Kidney glomerular epithelial cell (primary cell): ENCODE data around the gene GCH1.
"Not testable (repeated sequence)": the region's sequence is repeated elsewhere in the genome, so short reads cannot be mapped to it uniquely, and the experiment has no call there.

Experiments
- DNase-seq: peaks from one replicate; lab custom pipeline; 2025; lab: John Stamatoyannopoulos, UW

Gene GCH1

GRCh38 chr14:54902521-54903420 is at the start of gene GCH1:
GCH1 (minus strand) TSS chr14:54902826; CDS start chr14:54902663, 163 bp downstream.
- peak; percentile 43 for DNase-seq

DNA sequence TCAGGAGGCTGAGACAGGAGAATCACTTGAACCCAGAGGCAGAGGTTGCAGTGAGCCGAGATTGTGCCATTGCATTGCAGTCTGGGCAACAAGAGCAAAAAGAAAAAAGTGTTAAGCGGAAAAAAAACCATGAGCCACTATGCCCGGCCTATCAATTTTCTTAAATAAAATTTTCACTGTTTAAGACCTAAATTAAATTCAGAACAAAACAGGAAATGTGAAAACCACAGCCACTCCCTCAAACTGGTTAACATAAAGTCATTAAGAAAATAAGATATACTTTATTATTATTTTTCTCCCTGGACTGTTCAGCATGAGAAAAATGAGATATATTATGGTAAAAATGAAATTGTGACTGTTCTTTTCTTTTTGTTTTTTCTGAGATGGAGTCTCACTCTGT is 44.6 kb upstream of the GCH1 start:
- no peak for DNase-seq

- DNase-seq: no peak
Measured at GRCh38 chr14:54946500-54946899, 43.9 kb upstream of the GCH1 start.

DNA sequence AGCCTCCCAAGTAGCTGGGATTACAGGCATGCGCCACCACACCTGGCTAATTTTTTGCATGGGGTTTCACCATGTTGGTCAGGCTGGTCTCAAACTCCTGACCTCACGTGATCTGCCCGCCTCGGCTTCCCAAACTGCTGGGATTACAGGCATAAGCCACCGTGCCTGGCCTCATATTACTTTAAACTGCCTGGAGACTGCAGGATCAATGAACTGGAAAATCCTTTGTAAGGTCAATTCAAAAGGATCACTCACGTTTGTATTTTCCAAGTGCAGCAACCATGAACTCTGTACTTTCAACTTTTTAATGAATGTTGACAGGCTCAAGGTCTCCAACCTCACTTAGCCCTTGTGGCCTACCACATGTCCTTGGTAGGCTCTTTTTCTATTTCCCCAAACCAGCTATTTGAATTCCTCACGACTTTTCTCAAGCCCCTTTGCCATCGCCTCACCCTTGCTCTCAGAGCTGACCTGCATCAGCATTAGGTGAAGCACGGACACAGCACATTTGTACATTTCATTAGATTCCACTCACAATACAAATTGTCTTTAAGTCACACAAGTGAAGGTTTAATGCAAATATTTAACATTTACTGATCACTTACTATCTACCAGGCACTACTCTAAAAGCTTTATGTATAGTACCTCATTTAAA is 42.2 kb upstream of the GCH1 start:
- DNase-seq: no peak

DNA sequence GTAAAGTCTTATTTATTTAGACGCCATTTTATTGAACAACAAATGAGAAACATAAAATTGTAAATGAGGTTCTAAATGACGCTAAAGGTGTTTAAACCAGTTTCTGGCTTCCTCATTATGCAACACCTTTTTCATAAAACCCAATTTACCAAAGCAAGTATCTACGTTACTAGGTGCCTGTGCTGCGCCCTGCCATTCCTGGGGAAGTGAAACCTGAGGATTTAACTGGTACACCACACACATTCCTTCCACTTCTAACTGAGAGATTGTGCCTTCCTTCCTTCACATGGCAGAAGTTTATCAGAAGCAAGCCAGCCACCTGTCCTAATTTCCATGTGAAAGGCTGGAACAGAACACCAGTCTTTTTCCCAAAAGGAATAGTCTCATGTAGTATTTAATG is 40.3 kb upstream of the GCH1 start:
- DNase-seq: no peak

GRCh38 chr14:54936816-54937215 is 34.2 kb upstream of the GCH1 start:
- no peak for DNase-seq

GRCh38 chr14:54935958-54936357 is 33.3 kb upstream of the GCH1 start:
- DNase-seq: no peak

- no peak for DNase-seq
Measured at GRCh38 chr14:54935100-54935499, 32.5 kb upstream of the GCH1 start.

- DNase-seq: no peak
Measured at GRCh38 chr14:54933006-54933405, 30.4 kb upstream of the GCH1 start.

GRCh38 chr14:54931598-54932340 is 29.1 kb upstream of the GCH1 start:
- DNase-seq: no peak

- no peak for DNase-seq
Measured at GRCh38 chr14:54931101-54931500, 28.5 kb upstream of the GCH1 start.

DNA sequence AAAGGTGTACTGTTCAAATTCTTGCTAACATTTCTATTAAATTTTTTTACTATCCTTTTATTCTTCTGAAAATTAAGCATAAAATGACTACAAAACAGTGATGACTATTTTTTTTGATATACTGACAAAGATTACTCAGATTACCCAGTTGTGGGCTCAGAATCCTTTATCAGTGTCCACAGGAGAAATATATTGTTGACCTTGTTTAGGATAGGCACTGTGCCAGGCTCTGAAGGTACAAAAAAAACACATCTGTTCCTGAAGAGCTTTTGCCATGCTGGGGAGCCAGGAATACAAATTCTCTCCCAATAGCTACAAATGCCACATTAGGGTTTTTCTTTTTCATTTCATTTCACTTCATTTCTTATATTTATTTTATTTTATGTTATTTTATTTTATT is 26.9 kb upstream of the GCH1 start:
- DNase-seq: no peak

DNA sequence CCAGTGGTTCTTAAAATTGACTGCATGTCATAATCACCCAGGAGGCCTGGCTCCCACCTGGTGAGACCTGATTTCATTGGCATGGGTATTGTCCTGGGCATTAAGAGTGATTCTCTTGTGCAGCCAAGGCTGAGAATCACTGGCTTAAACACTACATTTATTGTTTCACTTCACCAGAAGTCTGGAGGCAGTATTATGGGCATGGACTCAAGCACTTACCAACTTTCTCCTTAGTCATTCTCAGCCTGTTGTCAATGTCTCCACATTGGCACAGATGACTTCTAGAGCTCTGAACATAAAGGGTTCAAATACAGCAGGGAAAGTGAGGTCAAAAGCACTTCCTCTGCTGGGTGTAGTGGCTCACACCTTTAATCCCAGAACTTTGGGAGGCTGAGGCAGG is 25.6 kb upstream of the GCH1 start:
- DNase-seq: no peak

DNA sequence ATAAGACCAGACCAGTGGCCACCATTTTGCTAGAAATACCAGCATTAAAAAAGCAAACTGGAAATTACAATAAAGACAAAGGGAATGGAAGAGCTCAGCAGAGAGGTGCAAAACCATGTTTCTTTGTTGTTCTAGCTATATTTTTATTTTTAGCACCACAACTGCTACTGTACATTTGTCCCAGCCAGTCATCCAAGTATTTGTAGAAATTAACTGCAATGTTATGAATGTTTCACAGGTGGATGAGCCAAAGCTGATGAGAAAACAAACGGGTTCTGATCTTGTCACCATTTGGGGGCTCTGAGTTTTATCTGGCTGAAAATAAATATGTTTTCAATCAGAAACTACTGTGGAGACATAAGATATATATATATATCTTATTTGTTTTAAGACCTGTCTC is 24.9 kb upstream of the GCH1 start:
- DNase-seq: no peak

DNA sequence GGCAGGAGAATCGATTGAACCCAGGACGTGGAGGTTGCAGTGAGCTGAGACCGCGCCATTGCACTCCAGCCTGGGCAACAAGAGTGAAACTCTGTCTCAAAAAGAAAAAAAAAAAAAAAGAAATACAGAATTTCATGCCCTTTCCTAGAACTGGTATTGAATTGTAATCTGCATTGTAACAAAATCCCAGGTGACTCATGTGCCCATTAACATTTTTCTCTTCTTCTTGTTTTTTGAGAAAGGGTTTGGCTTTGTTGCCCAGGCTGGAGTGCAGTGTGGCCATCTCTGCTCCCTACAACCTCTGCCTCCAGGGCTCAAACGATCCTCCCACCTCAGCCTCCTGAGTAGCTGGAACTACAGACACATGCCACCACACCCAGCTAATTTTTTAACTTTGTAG is 23.9 kb upstream of the GCH1 start:
- not testable (repeated sequence) for DNase-seq

DNA sequence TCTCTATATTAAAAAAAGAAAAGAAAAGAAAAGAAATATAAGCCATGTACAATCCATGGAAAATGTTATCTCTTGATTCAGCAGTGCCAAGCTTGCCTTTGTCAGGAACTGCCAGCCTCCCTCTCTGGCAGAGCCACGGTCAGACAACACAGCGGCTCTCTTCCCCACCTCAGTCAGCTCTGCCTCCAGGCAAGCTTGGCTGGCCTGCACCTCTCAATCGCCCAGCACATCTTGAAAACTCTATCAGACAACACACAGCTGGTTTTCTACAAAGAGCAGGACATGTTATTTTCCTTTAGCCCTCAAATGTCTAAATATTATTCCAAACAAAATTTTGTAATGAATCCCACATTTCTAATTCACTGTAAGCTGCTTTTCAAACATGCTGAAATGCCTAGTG is 20.0 kb upstream of the GCH1 start:
- DNase-seq: no peak

DNA sequence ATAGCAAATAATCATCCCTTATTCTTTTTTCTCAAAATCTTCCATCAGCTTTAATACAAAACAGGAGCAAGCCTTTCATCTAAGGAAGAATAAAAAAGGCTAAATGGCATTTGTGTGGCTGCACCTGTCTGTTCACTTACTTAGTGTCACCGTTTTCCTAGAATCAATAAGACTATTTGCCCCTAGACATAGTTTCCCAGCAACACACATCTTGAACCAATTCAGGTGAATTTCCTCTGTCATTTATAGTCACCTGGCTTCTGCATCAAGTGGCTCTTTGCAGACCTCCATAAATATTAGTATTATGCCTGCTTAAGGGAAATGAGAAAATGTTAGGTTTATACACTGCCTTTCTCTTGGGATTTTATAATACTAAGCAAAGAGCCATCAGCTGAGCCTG is 17.4 kb upstream of the GCH1 start:
- DNase-seq: no peak

- no peak for DNase-seq
Measured at GRCh38 chr14:54919330-54919729, 16.7 kb upstream of the GCH1 start.

- no peak for DNase-seq
Measured at GRCh38 chr14:54918427-54918826, 15.8 kb upstream of the GCH1 start.

GRCh38 chr14:54916101-54916500 is 13.5 kb upstream of the GCH1 start:
- no peak for DNase-seq

DNA sequence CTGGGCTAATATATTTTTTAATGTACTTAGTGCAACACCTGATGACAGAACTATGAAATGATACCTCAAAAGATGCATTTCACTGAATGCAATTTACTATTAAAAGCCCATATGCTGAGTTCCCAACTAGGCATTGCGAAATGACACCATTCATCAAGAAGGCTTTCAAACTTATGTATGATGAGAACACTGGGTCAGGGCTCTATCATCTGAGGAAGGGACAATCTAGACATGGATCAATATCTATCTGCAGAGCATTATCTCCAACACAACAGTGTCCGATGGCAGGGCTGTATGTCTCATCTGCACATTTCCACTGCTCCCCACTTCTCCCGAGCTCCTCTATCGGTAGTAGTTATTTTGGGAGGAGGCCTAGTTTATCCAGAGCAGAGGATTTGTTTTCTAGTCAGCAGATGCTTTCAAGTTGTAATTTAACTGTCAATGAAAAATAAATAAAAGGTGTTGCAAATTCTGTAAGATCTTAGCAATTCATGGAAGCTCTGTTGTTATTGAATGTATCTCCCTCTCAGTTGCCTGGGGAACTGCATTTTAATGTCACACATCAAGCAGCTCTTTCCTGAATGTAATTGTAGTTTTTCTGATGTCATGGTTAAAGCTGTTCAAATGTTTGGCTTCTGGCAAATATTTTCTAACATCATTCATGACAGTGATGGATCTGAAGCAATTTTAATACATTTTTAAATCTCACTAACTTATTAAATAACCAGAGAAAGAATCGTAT is 7.4 kb upstream of the GCH1 start:
- DNase-seq: no peak

- DNase-seq: not testable (repeated sequence)
Measured at GRCh38 chr14:54908973-54909372, 6.3 kb upstream of the GCH1 start.
